Measurements from ENCODE around the gene C19orf73.
"Not testable (repeated sequence)": the region's sequence is repeated elsewhere in the genome, so short reads cannot be mapped to it uniquely, and the experiment has no call there.

The C19orf73 gene

DNA sequence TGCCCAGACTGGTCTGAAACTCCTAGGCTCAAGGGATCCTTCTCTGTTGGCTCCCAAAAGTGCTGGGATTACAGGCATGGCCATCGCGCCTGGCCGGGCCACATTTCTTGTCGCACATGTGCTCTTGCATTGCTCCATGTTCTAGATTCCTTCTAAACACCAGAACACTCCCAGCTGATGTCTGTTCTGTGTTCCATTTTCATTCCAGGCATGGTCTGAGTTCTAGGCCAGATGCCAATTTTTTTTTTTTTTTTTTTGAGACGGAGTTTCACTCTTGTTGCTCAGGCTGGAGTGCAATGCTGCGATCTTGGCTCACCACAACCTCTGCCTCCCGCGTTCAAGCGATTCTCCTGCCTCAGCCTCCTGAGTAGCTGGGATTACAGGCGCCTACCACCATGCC, 2.9 kb upstream of the C19orf73 start:
- not testable (repeated sequence) for DNase-seq

DNA sequence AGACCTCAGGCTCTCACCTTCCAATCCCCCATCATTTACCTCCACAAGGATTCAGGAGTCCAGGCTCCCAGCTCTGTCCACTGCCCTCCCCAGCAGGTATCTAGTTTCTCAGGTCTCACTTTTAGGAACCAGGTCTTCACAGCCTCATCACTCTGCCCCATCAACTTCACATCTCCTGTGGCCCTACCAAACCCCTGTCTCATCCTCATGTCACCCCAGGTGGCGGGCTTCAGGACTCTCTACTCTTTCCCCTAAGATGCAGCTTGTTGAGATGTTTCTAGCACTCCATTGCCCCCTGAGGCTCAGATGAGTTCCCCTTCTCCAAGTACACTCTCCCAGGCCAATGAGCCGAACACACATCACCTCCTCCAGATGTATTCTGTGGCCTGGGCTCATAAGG, 1.9 kb upstream of the C19orf73 start:
- DNase-seq: no peak

DNA sequence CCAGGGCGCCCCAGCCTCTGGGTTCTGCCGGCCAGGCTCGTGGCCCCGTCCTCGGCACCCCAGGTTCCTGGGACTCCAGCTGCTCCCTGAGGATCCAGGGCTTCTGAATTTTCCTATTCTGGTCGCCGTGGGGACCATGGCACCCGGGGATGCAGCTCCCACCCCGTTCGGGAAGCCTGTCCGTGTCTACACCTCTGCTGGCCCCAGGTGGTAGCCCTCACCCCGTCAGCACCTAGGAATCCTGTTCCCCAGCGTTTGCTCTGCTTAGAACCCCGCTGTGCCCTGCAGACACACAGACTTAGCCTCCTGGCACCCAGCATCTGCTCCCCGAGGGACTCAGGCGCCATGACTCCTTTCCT, 1.4 kb upstream of the C19orf73 start:
- no peak for DNase-seq

DNA sequence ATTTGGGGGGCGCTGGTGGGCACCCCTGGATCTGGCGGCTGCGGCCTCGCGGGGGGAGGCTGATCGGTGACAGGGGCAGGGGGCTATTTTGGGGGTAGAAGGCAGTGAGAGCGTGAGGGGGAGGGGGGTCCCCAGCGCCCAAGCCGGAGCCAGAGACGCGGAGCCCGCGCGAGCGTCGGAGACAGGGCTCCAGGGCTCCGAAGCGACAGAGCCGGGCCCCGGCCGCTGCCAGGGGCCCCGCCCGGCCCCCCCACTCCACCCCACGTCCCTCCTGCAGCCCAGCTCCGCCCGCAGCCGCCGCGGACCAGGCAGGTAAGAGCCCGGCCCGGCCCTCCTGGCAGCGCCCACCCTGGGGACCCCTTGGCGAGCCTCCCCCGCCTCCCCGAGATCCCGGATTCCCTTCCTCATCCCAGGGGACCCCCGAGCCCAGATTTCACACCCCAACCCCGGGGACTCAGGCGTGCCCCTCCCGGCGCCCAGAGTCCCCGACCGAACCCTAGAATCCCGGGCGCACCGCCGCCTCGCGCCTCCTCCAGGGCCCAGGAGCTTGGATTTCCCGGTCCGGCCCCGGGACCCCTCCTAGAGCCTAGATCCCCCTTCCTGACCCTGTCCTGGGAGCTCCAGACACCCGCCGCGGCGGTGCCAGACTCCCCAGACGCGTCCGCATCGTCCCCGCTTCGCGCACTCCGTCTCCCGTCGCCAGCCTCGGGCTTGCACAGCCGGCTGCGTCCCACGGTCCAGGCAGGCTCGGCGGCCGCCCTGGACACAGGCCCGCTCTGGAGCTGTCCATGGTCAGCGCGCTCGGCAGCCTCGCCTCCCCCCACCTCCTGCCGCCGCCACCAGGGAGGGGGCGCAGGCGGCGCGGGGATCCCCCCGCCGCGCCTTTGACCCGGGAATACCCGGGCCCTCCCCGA, 725 bp upstream of the C19orf73 start, which contains the start of gene PPFIA3:
Gene PPFIA3, plus strand, starts transcription at position 134 of the 914 bp plus-strand sequence. CDS start 8,330 bp downstream, outside the sequence.
- peak; percentile 37 for DNase-seq

DNA sequence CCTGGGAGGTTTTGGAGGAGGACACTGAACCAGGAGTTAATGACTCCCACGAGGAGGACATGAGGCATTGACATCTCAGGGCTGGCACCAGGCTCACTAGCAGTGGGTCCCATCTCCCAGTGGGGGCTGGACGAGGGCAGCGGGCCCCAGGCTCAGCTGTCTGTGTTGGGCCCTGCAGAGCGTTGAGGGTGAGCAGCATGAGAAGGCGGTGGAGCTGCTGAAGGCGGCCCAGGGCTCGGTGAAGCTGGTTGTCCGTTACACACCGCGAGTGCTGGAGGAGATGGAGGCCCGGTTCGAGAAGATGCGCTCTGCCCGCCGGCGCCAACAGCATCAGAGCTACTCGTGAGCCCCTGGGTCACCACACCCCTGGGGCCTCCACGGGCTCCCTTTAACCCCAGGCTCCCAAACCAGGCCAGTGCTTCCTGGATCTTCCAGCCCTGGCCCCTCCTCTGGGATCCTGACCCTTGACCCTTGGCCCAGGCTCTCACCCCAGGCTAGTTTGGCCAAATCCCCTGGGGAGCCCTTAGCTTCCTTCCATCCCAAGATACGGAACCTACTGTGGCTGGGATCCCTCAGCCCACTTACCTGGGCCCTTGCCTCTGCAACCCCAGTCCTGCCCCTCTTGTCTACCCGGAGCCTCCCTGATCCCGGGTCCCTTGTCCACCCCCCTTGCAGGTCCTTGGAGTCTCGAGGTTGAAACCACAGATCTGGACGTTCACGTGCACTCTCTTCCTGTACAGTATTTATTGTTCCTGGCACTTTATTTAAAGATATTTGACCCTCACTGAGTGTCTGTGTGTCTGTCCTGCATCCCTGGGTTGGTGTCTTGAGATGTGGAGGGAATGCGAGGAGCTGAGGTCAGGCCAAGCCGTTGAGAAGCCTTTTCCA, 1.0 kb downstream of the C19orf73 start:
- DNase-seq: no peak

DNA sequence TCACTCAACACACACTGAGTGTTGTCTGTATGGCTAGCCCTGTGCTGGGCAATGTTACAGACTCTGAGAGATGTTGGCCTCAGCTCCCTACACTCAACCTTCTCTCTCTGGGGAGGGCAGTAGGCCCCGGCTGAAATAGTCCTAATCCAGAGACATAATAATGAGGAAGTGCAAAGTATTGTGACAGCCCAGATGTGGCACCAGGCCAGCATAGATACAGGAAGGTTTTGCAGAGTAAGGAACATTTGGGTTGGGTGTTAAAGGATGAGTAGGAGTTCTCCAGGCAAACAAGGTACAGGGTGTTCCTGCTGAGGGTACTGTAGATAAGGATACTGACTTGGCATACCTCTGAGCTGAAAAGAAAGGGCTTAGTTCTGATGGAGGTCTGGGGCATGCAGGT, 2.4 kb downstream of the C19orf73 start:
- no peak for DNase-seq

DNA sequence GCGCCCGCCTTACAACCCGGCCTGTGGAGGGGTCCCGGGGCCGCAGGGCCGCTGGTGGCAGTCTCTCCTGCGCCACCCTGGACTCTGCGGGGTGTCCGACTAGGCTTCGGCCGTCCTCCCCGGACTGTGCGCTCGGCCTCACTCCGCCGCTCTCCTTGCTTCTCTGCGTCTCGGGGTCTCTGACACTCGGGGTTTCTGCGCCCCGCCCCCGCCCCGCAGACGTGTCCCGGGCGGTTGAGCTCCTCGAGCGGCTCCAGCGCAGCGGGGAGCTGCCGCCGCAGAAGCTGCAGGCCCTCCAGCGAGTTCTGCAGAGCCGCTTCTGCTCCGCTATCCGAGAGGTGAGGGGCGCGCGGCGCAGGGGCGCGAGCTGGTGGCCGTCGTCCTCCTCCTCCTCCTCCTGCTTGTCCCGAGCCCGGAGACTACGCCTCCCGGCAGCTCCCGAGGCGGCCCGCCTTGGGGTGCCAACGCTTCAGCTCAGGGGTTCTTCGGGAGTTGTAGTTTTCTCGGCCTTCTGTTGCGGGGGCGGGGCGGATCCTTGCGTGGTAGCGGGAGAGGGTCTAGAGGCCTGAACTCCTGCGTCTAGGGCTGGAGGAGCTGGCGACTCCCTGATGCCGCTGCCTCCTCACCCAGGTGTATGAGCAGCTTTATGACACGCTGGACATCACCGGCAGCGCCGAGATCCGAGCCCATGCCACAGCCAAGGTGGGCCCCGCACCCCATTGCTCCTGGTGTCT, 4.1 kb downstream of the C19orf73 start:
- DNase-seq: peak; percentile 53

DNA sequence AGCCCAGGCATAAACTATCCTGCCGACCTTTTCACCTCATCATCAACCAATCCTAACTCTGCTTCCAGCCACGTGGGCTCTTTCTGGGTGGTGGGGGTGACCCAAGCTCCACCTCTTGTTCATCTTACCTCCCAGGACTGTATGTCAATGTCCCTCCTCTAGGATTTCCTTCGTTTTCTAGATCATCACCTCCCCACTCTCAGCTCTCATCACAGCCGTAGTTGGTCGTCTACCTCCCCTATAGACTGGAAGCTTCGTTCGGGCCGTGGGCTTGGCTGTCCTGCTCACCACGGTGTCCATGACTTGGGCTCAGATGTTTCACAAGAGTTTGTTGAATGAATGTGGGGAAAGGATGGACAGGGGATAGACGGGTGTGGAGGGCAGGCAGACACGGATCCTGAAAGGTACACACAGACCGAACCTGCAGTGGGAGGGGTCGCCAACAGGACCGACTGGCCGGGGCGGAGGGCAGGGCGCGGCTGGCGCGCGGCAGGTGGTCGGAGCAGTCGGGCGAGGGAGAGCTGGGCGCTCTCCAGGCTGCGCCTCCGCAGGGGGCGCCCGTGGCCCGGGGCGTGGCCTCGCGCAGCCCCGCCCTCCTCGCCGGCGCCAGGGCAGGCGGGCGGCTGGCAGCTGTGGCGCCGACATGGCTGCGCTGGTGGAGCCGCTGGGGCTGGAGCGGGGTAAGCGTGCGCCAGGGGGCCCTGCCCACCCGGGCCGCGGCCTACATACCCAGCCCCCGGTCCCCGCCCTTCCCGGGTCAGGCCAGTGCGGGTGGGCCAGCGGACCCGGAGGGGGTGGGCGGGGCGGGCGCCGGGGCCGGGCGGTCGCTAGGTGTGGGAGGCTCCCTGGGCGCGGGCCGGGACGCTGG, 4.9 kb downstream of the C19orf73 start, which contains the start of gene LIN7B:
Gene LIN7B, plus strand, starts transcription at position 609 of the 868 bp plus-strand sequence. Its CDS starts 35 bp downstream, at position 644.
- peak; percentile 63 for DNase-seq

DNA sequence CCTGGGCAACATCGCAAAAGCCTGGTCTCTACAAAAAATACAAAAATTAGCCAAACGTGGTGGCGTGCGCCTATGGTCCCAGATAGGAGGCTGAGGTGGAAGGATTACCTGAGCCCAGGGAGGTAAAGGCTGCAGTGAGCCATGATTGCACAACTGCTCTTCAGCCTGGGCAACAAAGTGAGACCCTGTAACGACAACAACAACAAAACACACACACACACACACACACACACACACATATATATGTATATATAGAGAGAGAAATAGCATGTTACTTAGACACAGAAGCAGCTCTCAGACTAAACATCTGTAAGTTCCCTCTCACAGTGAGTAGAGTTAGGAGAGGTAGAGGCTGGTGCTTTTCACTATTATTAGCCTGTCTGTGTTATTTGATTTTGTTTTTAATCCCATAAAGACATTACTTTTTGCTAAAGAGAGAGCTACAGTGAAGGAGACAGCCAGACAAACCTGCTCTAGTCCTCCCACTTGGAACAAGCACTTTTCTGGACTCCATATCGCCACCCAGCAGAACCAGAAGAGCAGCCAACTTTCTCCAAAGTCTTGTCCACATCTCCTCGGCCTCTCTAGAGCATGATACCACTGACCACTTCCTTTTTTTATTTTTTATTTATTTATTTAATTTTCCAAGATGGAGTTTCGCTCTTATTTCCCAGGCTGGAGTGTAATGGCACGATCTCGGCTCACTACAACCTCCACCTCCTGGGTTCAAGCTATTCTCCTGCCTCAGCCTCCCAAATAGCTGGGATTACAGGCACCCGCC, 7.5 kb downstream of the C19orf73 start:
- DNase-seq: no peak

DNA sequence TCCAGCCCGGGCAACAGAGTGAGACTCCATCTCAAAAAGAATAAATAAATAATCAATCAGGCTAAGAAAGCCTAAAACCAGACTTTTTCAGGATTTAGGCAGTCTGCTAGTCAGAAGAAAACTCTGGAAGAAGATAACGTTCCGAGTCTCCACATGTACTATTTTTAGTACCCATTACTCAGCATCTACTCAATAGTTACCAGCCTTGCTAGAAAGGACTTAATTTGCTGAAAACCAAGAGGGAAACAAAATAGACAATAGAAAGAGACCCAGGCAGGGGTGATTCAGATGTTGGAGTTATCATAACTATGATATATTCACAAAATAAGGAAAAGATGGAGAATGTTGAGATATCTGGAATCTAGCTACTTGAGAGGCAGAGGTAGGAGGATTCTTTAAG, 8.4 kb downstream of the C19orf73 start:
- DNase-seq: peak; percentile 21

DNA sequence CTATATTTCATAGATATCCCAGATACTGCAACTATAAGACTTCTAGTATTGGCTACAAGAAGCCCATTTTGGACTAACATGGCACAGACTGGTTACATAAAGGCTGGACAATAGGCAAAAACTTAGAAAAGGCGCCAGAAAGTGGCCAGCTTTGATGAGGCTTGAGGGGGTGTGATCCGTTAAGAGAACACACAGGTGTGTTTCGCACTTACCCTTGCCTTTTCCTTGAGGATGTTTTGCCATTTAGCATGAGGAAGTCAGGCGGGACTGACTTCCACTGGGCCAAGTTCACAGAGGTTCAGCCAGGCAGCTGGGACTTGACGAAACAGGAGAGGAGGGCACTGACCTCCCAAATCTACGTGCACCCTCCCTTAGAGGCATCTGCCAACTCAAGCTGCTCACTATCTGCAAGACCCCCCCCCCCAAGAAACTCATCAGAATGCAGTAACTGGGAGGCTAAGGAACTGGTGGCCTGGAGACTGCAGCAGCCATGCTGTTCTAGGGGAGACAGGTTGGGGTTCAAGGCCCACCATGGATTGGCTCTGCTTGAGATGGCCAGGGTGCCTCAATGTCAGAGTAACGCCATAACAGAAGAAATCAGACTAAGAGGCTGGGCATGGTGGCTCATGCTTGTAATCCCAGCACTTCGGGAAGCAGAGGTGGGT, 9.2 kb downstream of the C19orf73 start:
- no peak for DNase-seq

DNA sequence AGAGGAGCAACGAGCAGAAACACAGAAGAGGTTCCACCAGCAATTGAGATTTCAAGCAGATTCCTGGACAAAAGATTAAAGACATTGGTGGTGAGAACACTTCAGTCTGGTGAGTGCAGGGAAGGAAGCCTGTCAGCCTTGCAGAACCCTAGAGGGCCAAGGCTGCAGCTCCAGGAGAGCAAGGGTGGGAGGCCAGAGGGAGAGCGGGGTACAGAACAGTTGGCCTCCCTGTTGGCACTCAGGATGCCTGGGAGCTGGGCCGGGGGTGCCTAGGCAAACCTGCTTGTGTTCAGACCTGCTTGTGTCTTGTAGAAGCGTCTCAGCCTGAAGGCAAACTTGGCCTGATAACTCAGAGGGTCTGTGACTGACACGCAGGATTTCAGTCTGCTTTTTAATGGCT, 9.9 kb downstream of the C19orf73 start:
- DNase-seq: no peak

DNA sequence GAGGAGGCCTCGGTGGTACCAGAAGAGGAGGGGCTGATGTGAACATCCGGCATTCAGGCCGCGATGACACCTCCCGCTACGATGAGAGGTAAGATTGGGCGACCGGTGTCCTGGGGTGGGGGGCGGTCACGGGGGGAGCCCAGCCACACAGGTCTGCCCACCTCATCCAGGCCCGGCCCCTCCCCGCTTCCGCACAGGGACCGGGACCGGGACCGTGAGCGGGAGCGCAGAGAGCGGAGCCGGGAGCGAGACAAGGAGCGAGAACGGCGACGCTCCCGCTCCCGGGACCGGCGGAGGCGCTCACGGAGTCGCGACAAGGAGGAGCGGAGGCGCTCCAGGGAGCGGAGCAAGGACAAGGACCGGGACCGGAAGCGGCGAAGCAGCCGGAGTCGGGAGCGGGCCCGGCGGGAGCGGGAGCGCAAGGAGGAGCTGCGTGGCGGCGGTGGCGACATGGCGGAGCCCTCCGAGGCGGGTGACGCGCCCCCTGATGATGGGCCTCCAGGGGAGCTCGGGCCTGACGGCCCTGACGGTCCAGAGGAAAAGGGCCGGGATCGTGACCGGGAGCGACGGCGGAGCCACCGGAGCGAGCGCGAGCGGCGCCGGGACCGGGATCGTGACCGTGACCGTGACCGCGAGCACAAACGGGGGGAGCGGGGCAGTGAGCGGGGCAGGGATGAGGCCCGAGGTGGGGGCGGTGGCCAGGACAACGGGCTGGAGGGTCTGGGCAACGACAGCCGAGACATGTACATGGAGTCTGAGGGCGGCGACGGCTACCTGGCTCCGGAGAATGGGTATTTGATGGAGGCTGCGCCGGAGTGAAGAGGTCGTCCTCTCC, 11.1 kb downstream of the C19orf73 start:
- no peak for DNase-seq

DNA sequence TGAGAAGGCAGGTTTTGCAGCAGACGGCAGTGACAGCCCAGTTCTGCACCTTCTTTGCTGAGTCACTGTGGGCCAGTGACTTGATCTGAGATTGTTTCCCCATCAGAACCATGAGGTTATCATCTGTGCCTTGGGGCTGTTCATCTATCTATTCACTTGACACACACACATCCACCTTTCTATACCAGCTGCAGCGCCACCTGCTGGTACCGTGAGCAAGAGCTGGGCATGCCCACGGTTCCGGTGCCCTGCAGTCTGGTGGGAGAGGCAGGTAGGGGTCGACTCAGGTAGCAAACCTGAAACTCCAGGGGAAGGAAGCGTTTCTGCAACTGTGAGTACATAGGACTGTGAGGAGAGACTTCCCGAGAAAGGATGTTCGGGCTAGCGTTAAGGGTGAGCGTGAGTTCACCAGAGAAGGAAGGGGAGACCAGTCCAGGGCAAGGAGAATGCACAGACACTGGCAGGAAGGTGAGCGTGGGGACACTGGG, 12.3 kb downstream of the C19orf73 start:
- peak; percentile 39 for DNase-seq

DNA sequence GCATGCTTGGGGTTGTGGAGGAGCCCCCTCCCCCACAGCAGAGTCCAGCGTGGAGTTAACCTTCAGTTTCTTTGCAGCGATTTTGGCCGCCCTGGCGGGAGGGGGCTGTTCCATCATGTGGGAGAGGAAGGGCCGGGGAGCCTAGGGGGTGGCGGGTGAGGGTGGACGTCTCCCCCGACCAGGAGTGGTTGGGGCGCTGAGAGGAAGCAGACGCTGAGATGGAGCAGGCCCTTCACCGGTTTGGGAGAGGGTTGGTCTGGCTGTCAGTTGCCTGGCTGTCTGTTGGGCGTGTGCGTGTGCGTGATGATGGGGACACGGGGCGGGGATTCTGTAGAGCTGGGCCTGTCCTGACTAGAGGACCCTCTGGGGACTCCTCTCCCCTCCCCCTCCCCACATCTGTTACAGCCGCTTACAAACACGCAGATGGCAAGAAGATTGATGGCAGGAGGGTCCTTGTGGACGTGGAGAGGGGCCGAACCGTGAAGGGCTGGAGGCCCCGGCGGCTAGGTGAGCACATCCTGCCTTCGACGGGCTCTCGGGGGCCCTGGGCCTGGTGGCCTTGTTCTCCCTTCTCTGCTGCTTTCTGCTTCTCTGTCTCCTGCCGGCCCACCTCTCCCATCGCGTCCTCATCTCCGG, 14.6 kb downstream of the C19orf73 start:
- no peak for DNase-seq

DNA sequence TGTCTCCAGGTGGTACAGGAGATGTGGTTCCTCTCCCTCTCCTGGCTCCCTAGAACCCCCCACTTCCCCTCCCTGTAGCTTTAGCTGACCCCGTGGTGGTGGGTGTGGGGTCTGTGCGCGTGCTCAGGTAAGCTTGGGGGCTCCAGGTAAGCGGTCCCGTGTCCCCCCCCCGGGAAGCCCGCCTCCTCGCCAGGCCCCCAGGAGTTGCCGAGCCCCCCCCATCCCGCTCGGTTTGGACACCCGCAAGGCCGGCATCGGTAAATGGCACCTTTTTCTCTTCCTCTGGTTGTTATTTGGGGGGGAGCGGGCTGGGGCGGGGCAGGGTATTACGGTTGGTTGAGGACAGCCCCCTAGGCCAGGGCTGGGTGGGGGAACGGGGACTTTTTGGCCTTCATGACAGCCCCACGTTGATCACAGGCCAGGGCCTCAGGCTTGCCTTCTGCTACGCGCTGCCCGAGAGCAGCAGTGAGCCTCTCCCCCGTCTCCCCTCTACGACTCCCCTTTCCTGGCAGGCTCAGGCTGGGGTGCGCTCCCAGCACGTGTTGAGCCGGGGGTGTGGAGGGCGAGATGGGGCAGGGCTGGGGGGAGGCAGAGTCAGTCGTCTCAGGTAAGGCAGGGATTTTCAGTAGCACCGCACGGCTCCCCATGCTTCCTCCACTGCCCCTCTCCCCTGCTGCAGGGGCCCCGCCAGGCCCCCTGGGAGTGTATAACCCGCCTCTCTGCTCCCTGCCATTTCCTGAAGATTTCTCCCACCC, 15.4 kb downstream of the C19orf73 start:
- DNase-seq: no peak

DNA sequence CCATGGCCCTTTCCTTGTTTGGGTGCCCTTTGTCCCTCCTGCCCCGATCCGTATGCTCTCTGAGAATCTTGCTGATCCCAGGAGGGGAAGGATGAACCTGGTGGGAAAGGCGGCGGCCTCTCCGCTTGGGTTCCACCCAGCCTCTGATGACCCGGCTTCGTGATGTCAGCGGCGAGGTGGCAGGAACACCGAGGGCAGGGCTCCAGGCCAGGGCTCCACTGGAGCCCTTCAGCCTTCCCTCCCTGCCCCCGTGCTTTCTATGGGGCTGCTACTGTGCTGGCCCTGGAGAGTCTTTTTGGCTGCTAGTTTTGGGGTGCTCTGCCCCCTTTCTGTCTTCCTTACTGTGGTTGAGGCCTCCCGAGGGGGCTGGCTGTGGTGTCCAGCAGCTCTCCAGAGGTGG, 16.6 kb downstream of the C19orf73 start:
- no peak for DNase-seq

DNA sequence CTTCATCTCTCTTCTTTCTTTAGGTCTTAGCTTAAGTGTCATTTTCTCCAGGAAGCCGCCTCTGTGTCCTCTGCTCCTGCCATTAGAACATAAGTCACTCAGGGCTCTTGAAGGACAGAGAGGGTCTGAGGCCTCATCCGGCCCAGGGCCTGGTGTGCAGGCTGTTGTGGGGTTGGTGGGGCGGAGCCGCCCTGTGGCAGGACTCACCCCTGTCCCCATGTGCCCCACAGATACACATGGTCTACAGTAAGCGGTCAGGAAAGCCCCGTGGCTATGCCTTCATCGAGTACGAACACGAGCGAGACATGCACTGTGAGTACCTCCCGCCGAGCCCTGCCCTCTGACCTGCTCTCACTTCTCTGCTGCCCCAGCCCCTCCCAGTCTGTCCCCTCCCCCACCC, 17.8 kb downstream of the C19orf73 start:
- DNase-seq: no peak

Measured in fibroblast of skin of abdomen (primary cell).